GM23338 (cell line): Measurements from ENCODE around the gene ZNRF2.

ENCODE experiments used
- CREB1 ChIP-seq: fragments of 250-450 bp; sonication (Bioruptor Pico); IDR thresholded peaks from 2 replicates; pipeline ENCODE4 v1.5.0; 2020; ENCODE audit warnings: low read depth, mild to moderate bottlenecking, moderate library complexity
- EZH2 ChIP-seq: fragments of 200-600 bp; sonication (generic); IDR thresholded peaks from one replicate; pipeline ENCODE4 v1.8.0; 2017; ENCODE audit warnings: antibody characterized with exemption, mild to moderate bottlenecking, low read depth; ENCODE audit not compliant: unreplicated experiment
- EZH2phosphoT487 ChIP-seq: fragments of 200-600 bp; sonication (generic); IDR thresholded peaks from one replicate; pipeline ENCODE4 v1.8.1; 2018; ENCODE audit warnings: antibody characterized with exemption; ENCODE audit not compliant: unreplicated experiment
- POLR2AphosphoS5 ChIP-seq: IDR thresholded peaks from 2 replicates; pipeline ENCODE4 v1.6.1; 2016; ENCODE audit warnings: antibody characterized with exemption, low read depth
- TF ChIP-seq, protein P1 (sequence below), 2 experiments: fragments of 200-600 bp in 1 of 2; sonication (generic) in 1 of 2; conservative IDR thresholded peaks; 2 replicates each; pipeline versions ENCODE4 v1.5.1 to v1.6.1; 2016 to 2017; ENCODE audit warnings: antibody characterized with exemption in 2 of 2, low read depth in 2 of 2, mild to moderate bottlenecking in 2 of 2, moderate library complexity in 1 of 2

DNA sequence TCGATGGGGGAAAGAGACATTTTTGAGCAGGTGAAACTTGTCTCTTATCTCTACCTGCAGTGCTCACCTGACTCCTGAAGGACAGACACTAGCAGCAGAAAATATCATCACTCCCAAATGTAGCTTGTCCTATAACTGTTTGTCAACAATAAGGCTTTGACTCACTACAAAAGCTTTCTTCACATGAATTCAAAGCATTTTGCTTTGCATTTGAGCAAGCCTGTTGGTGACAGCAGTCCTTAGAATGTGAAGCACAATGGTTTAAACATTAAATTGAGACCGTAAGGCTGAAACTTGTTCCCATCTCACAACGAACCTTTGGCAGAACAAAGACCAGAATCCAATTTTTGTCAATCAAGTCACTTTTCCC, 30.6 kb upstream of the ZNRF2 start:
- TF ChIP-seq EZH2 (no peak), EZH2phosphoT487 (no peak), POLR2AphosphoS5 (no peak), CREB1 (CRISPR knock-in tag) (no peak)
- TF ChIP-seq, protein P1, sequence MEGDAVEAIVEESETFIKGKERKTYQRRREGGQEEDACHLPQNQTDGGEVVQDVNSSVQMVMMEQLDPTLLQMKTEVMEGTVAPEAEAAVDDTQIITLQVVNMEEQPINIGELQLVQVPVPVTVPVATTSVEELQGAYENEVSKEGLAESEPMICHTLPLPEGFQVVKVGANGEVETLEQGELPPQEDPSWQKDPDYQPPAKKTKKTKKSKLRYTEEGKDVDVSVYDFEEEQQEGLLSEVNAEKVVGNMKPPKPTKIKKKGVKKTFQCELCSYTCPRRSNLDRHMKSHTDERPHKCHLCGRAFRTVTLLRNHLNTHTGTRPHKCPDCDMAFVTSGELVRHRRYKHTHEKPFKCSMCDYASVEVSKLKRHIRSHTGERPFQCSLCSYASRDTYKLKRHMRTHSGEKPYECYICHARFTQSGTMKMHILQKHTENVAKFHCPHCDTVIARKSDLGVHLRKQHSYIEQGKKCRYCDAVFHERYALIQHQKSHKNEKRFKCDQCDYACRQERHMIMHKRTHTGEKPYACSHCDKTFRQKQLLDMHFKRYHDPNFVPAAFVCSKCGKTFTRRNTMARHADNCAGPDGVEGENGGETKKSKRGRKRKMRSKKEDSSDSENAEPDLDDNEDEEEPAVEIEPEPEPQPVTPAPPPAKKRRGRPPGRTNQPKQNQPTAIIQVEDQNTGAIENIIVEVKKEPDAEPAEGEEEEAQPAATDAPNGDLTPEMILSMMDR (conservative IDR thresholded peaks at IDR 0.05; ENCODE audit: low read depth in 2 of 2), result no peak
